Pons (tissue), 1 donor: ENCODE data around the gene STK11.
"Not testable (repeated sequence)": the region's sequence is repeated elsewhere in the genome, so short reads cannot be mapped to it uniquely, and the experiment has no call there.

Source experiments
- DNase-seq: peaks from one replicate; pipeline ENCODE4 v3.0.0-alpha.2; 2016; ENCODE audit warnings: low spot score

STK11 gene

DNA sequence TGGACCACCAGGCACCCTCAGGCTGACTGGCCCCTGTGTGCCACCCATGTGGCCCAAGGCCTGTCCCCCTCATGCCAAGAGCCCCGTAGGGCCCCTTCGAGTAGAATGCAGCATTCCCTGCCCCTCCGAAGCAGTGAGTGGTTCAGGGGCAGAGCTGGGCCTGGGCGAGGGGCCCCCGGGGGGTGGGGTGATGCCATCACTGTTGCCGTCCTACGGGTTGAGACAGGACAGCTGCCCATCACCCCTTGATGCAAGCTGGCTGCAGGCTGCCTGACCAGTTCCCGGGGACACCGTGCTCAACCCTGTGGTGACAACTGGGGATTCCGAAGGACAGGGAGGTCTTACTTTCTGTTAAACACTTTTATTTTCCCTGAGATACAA, 36.2 kb upstream of the STK11 start:
- DNase-seq = no peak

DNA sequence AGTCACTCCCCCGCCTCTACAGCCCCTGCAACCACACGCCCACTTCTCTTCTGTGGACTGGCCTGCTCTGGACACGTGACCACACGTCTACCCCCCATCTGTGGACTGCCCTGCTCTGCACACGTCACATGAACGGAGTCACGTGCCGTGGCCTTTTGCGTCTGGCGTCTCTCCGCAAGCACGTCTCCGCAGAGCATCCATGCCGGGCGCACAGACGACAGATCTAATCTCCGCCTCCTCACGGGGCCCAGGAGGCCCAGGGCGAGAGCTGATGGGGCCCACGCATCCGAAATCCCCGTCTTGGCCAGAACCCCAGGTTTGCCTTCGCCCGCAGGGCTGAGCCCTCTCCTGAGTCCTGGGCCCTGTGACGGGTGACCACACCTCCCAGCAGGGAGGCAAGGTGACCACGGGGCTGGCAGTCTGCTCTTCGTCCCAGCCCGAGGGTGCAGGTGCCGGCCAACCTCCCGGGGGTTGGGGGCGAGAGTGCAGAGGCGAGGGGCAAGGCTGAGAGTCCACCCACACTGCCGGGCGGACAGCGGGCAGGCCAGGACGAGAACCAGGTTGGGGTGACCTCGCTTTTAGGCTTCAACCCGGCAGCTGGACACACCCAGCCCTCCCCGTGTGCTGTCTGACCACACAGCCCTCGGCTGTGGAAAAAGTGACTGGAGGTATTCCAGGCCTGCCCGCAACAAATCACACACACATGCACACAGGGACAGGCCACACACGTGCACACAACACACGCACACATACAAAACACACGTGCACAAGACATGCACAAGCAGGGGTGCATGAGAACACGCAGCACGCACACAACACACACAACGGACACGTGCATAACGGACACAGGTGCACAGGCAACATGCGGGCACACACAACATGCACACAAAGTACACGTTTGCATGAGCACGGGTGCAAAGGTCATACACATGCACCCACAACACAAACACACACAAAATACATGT, 35.4 kb upstream of the STK11 start:
- DNase-seq = no peak

DNA sequence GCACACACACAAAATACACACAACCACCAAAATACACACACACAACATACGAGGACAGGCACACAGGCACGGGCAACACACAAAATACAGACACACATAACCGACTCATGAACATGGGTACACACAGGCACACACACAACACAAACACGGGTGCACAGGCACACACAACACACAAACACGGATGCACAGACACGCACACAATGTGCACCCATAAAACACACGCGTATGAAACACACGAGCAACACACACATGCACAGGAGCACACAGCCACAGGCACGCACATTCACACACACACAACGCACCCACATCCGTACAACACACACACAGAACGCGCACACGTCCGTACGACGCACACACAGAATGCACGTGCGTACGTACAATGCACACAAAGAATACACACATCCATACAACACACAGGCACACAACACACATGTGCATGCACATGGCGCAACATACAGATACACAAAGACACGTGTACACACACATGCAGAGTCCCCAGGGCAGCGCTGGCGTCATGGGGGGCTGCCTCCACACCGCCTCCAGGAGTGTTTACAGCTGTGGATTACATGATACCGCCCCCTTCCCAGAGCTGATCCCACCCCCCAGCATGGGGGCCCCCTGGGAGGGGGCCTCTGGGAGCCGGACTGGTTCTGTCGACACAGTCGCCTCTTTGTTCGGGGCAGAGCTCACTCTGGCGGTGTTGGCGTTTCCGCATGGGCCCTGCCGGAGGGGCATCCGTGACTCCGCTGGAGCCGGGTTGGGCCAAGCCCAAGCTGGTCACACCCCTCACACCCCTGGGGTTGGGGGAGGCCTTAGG, 34.4 kb upstream of the STK11 start:
- DNase-seq = peak; percentile 42

DNA sequence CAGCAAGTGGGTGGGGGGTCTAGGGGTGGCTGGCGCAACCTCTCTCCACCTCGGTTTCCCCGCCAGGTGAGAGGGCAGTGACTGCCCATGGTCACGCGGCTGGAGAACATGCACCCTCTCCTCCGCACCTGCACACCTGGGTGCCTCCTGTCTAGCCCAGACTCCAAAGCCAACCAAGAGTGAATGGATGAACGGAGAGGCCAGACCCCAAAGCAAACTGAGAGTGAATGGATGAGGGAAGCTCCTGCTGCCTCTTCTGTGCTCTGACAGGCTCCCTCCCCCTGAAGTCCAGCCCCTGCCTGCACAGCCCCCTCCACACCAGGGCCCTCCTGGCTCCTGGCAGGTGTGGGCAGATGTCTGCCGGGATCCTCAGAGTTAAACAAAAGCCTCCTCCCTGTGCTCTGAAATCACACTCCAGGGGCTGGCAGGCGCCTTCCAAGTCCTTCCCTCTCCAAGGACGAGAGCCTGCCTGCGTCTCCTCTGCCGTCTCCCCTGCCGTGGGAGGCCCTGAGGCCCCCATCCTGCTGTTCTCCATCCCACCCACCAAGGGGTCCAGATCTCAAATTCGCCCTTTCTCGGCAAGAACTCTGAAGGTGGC, 33.7 kb upstream of the STK11 start:
- no peak for DNase-seq

DNA sequence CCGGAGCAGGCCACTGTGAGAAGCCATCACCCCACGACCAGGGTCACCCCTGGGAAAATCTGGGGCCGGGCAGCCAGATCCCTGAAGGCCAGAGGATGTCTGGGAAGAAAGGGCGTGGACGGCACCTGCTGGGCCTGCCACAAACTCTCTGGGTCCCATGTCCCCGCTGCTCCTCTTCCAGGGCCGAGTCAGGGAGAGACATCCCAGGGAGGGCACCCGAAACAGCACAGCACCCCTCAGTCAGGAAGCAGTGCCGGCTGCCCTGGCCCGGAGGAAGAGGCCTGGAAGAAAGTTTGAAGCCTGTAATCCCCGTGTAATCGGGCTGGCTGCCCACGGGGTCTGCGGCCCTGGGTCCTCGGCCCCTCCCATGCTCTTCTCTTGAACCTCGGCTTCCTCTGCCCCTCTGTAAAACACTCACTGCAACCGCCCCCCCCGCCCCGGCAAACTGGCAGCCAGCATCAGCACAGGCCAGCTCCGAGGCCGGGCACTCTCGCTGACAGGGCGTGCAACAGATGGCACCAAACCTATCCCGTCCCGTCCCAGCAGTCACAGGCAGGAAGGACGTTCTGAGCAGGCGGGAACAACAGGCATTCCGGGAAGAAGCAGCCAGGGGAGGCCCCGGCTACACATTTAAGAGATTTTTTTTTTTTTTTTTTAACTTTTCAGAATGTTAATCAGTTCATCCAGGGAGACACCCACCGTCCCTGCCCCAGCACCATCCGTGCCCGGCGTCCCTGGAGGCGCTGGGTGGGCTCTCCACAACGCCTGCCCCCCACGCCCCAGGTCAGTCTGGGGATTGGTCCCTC, 33.0 kb upstream of the STK11 start:
- peak; percentile 32 for DNase-seq

DNA sequence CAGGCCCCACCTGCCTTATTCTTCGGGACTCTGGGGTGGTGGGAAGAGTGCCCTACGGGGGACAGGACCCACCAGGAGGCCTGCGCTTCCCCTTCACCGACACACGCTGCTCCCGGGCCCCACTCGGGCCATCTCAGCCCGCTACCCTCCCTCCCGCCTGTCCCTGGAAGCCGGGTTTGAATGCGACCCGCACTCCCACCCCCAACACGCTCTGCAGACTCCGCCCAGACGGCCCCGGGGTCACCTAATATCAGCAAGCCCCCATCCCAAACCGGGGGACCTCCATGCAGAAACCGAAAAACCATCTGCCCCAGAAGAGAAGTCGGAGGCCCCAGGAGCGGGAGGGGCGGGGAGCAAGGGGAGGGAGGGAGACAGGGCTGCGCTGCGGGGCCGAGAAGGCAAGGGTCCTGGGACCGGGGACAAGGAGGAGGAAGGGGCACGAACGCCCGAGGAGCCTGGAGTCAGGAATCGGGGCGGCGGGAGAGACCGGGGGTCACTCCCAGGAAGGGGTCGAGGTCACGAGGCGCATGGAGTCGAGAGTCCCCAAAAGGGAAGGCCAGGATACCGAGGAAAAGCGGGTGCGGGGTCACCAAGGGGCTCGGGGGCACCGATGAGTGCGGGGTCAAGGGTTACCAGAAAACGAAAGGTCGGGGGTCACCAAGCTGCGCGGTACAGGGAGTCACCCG, 32.3 kb upstream of the STK11 start:
- DNase-seq = no peak

DNA sequence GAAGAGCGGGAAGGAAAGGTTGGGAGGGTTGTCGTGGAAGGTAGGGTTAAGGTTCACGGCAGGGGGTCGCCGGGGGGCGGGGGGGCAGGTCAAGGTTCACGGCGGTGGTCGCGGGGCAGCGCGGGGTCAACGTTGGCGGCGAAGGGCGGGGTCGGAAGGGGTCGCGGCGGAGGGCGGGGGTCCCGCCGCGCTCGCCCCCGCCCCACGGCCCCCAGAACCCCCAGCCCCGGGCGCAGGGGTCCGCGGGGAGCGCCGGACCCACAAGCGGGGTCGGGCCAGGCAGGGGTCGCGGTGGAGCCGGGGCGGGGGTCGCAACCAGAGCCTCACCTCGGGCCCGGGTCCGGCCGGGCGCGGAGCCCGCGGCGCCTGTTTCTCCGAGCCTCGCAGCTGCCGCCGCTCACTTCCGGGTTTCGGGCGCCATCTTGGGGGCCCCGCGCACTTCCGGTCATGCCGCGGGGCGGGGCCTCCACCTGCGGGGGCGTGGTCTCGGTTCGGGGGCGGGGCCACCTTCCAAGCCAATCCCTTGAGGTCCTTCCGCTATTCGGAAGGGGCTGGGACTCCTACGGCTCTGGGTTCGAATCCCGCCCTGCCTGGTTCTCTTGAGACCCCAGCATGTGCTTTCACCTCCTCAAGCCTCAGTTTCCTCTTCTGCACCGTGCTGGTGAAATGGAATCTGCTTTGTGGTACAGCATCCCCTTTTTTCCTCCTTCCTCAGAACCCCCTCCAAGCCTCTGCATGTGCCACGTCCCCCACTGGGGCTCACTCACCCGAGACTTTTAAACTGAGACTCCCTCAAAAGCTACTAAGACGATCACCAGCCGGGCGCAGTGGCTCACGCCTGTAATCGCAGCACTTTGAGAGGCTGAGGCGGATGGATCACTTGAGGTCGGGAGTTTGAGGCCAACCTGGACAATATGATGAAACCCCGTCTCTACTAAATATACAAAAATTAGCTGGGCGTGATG, 31.5 kb upstream of the STK11 start, which contains the start of gene SBNO2:
Gene SBNO2, minus strand, starts transcription at position 424 of the 965 bp plus-strand sequence. CDS start 19,992 bp downstream, outside the sequence.
- peak; percentile 65 for DNase-seq

DNA sequence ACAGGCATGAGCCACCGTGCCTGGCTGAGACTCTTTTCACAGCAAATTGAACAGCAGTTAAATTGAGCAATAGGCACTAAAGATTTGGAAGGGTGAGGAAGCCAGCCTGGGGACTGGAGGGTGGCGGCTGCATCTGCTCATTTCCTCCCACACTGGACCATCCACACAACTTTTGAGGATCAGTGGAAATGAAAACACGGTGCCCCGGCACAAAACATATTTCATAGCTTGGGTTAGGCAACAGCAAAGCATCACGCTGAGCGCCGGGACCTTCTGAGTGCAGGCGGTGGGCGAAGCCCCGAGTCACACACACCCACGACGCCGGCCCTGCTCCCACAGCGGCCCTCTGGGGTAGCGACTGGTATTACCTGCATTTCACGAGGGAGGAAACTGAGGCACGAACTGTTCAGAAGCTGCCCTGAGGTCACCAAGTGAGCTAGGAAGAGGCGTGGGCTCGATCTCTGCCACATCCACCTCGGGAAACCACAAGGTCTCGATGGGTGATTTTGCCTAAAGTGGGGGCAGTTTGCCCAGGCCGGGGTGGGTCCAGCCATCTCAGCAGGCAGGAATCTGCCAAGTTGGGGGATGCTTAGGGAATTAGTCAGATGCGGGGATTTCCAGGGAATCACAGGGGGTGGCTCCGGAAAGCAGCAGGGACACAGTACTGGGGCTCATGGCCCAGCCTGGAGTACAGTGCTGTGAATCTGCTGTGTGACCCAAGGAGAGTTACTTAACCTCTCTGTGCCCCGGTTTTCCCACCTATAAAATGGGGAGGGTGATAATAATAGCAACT, 28.1 kb upstream of the STK11 start:
- DNase-seq = no peak

DNA sequence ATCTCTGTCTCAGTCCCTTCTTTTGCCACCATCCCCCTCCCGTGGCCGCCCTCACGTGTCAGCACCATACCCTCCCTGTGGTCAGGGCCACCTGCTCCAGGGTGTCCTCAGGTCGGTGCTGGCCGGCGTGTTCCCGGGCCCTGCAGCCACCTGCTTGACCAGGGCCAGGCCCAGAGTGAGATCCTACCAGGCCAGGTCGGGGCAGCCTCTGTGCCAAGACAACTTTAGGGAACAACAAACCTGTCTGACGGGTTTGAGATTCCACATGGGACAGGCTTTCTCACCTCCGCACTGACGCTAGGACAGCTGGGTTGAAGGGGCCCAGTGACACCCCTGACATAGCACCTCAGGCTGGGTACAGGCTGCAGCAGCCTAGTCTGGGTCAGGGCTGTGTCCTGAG, 24.0 kb upstream of the STK11 start:
- DNase-seq = no peak

DNA sequence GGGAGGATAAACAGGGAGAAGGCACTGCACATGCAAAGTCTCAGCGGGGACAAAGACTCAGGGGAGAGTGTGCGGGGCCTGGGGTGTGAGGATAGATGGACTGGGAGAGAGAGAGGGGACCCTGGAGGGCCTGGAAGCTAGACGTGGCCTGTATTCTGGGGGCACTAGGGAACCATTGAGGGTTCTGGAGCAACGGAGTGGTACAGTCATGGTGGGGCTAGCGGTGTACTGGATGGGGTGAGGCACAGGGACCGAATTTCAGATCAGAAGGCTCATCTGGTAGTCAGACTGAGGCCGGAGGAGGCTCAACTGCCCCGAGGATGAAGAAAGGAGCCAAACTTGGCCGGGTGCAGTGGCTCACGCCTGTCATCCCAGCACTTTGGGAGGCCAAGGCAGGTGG, 23.5 kb upstream of the STK11 start:
- DNase-seq = no peak

DNA sequence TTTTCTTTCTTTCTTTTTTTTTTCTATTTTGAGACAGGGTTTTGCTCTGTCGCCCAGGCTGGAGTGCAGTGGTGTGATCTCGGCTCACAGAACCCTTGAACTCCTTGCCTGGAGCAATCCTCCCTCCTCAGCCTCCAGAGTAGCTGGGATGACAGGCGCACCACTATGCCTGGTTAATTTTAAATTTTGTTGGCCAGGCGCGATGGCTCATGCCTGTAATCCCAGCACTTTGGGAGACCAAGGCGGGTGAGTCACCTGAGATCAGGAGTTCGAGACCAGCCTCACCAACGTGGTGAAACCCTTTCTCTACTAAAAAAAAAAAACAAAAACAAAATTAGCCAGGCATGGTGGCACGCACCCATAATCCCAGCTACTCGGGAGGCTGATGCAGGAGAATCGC, 22.9 kb upstream of the STK11 start:
- DNase-seq = no peak

DNA sequence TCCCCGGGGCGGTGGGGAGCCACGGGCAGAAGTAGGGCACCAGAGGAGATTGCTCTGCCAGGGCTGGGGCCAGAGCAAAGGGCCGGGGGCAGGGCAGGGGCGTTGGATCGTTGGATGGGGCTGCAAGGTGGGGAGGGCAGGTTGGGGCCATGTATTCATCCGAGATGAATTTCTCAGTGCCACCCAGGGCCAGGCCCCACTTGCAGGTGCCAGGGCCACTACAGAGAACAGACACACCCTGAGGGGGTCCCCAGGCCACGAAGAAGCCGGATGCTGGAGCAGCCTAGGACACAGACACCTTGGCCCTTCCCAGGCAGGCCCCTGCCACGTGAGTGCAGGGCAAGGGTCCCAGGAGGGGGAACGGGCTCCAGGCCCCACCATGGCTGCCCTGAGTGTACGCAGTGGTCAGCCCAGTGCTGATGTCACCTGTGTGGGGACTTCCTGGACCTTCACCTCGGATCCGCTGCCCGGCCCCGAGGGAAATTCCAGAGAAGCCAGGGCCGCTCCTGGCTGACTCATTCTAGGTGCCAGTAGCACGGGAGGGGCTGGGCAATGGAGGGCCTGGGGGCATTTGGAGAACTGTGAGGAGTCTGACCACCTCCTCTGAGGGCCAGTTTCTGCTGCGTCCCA, 21.9 kb upstream of the STK11 start:
- no peak for DNase-seq

DNA sequence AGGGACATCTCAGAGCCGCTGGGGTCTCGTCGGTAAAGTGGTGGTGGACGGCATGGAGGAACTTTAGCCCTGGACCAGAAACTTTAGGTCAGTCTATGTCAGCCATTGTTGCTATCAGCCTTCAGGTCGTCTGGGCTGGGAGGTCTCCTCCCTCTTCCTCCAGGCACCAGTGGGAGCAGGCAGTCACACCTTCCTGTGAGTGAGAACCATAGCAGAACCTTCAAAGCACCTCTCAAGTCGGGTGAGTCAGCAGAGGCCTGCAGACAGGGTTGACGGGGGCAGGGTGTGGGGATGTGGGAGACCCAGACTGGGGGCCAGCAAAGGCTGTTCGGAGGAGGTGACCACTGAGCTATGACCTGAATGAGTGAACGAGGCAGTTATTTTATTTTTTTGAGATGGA, 16.2 kb upstream of the STK11 start:
- DNase-seq = no peak

DNA sequence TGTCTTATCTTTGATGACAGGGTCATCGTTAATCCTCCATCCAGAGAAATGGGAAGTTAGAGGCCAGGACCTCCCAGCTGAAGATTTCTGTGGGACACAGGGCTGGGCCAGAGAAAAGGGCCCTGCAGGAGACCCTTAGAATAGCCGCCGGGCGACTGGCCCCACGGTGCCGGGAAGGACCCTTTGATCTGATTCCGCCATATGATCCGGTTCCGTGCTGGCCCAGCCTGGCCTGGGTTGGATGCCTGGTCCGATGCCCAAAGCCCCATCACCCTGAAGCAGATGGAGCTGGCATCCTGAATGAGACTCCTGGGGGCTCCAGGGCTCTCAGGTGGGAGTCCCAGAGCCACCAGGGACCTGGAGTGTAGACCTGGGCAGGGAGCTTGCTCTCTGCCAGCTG, 6.0 kb upstream of the STK11 start:
- no peak for DNase-seq

DNA sequence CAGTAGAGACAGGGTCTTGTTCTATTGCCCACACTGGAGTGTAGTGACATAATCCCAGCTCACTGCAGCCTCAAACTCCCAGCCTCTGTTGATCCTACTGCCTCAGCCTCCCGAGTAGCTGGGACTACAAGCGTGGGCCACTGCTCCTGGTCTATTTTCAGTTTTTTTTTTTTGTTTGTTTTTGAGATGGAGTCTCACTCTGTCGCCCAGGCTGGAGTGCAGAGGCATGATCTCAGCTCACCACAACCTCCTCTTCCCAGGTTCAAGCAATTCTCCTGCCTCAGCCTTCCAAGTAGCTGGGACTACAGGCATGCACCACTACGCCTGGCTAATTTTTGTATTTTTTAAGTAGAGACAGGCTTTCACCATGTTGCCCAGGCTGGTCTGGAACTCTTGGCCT, 5.0 kb upstream of the STK11 start:
- not testable (repeated sequence) for DNase-seq

DNA sequence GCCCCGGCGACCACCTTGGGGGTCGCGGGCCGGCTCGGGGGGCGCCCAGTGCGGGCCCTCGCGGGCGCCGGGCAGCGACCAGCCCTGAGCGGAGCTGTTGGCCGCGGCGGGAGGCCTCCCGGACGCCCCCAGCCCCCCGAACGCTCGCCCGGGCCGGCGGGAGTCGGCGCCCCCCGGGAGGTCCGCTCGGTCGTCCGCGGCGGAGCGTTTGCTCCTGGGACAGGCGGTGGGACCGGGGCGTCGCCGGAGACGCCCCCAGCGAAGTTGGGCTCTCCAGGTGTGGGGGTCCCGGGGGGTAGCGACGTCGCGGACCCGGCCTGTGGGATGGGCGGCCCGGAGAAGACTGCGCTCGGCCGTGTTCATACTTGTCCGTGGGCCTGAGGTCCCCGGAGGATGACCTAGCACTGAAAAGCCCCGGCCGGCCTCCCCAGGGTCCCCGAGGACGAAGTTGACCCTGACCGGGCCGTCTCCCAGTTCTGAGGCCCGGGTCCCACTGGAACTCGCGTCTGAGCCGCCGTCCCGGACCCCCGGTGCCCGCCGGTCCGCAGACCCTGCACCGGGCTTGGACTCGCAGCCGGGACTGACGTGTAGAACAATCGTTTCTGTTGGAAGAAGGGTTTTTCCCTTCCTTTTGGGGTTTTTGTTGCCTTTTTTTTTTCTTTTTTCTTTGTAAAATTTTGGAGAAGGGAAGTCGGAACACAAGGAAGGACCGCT, 729 bp downstream of the STK11 start:
- DNase-seq = no peak

DNA sequence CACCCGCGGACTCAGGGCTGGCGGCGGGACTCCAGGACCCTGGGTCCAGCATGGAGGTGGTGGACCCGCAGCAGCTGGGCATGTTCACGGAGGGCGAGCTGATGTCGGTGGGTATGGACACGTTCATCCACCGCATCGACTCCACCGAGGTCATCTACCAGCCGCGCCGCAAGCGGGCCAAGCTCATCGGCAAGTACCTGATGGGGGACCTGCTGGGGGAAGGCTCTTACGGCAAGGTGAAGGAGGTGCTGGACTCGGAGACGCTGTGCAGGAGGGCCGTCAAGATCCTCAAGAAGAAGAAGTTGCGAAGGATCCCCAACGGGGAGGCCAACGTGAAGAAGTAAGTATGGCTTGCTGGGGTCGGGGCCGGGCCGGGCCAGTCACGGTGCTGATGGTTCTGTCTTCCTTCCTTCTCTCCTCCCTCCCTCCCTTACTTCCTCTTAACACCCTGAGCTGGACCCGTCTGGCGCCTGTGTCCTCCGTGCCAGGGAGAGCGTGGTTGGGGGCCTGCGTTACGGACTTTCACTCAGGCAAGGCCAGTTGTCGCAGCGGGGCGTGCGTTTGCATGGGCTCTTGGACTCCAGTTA, 1.4 kb downstream of the STK11 start:
- DNase-seq = peak; percentile 42

DNA sequence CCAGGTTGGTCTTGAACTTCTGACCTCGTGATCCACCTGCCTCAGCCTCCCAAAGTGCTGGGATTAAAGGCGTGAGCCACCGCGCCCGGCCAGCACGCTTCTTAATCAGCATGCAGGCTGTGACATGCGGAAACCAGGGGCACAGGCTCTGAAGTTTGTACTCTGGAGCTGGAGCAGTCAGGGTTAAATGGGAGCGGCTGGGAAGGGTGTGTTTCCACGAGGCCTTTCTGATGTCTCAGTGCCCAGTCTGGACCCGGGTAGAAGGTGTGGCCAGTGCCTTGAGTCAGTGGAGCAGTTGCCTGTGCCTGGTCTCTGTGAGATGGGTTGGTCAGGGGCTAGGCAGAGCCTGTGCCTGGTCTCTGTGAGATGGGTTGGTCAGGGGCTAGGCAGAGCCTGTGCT, 3.3 kb downstream of the STK11 start:
- DNase-seq = not testable (repeated sequence)
